ENCODE results near the gene FRAS1. TPM values are rescaled to one million over a fixed set of nuclear protein-coding genes. Genes with fewer than 3 reads are reported as not detected.

Gene FRAS1
- total RNA-seq, 1 experiment from 2014 or later = 13.1 TPM

- H3K4me1 ChIP-seq (replicated peaks; ENCODE audit: insufficient read depth) = no peaks in the 10 kb centered on the region
- ChIA-PET POLR2A (ENCODE audit: unreplicated experiment) (no interaction called here), CTCF (no interaction called here)
- no peaks in the 10 kb centered on the region for H3F3A ChIP-seq (ENCODE audit: insufficient read depth, low read depth)
- no peaks in the 10 kb centered on the region for H3K9me3 ChIP-seq (ENCODE audit: insufficient read depth, low read depth)
- DNase-seq = no peak
- H3K9me2 ChIP-seq (ENCODE audit: insufficient read depth) = no peaks in the 10 kb centered on the region
- no peaks in the 10 kb centered on the region for H4K20me1 ChIP-seq (ENCODE audit: insufficient read depth)
- H2AFZ ChIP-seq = no peak overlapping the region
- H3K79me2 ChIP-seq (ENCODE audit: low read depth) = no peaks in the 10 kb centered on the region
- H3K4me3 ChIP-seq = no peak overlapping the region
- no peak overlapping the region for H3K27ac ChIP-seq
- no TSS peak for BruUV-seq (replicated peaks)
- H3K4me2 ChIP-seq = no peak overlapping the region
- no peaks in the 10 kb centered on the region for H3K36me3 ChIP-seq (ENCODE audit: low read depth)
- H3K27me3 ChIP-seq (ENCODE audit: insufficient read depth, low read depth) = no peaks in the 10 kb centered on the region
- intact Hi-C loops (cut with micrococcal nuclease; ENCODE audit: unreplicated experiment) = no loop called here
- TF ChIP-seq EZH2 (IDR thresholded peaks at IDR 0.05; ENCODE audit: low read depth) (no peak), CTCF (conservative IDR thresholded peaks at IDR 0.05) (no peak)
These were observed 13.7 kb downstream of the FRAS1 start for GRCh38 chr4:78070731-78071282.

GRCh38 chr4:78074759-78075158 is 17.6 kb downstream of the FRAS1 start:
- CTCF ChIA-PET = no interaction called here
- Histone ChIP-seq H3K4me1 (replicated peaks; ENCODE audit: insufficient read depth) (no peaks in the 10 kb centered on the region), H3K9me3 (ENCODE audit: insufficient read depth, low read depth) (no peaks in the 10 kb centered on the region), H3K79me2 (ENCODE audit: low read depth) (no peaks in the 10 kb centered on the region), H3K9me2 (ENCODE audit: insufficient read depth) (no peaks in the 10 kb centered on the region), H3K36me3 (ENCODE audit: low read depth) (no peaks in the 10 kb centered on the region), H3K27ac (no peak overlapping the region), H3K4me2 (no peak overlapping the region), H3F3A (ENCODE audit: insufficient read depth, low read depth) (no peaks in the 10 kb centered on the region), H4K20me1 (ENCODE audit: insufficient read depth) (no peaks in the 10 kb centered on the region), H3K4me3 (no peak overlapping the region), H2AFZ (no peak overlapping the region), H3K27me3 (ENCODE audit: insufficient read depth, low read depth) (no peaks in the 10 kb centered on the region)
- BruUV-seq (replicated peaks) = no TSS peak
- TF ChIP-seq CTCF (conservative IDR thresholded peaks at IDR 0.05) = no peak
- intact Hi-C loops (cut with micrococcal nuclease; ENCODE audit: unreplicated experiment) = no loop called here
- POLR2A ChIA-PET (ENCODE audit: unreplicated experiment) = no interaction called here
- no peak for DNase-seq

- Histone ChIP-seq H2AFZ (no peak overlapping the region), H3K9me3 (ENCODE audit: insufficient read depth, low read depth) (no peaks in the 10 kb centered on the region), H4K20me1 (ENCODE audit: insufficient read depth) (no peaks in the 10 kb centered on the region), H3K27ac (no peak overlapping the region), H3K9me2 (ENCODE audit: insufficient read depth) (no peaks in the 10 kb centered on the region), H3K4me2 (no peak overlapping the region), H3K4me3 (no peak overlapping the region), H3F3A (ENCODE audit: insufficient read depth, low read depth) (no peaks in the 10 kb centered on the region), H3K36me3 (ENCODE audit: low read depth) (no peaks in the 10 kb centered on the region), H3K27me3 (ENCODE audit: insufficient read depth, low read depth) (no peaks in the 10 kb centered on the region), H3K4me1 (replicated peaks; ENCODE audit: insufficient read depth) (no peaks in the 10 kb centered on the region), H3K79me2 (ENCODE audit: low read depth) (no peaks in the 10 kb centered on the region)
- no peak for TF ChIP-seq CTCF (conservative IDR thresholded peaks at IDR 0.05)
- TF ChIP-seq EZH2 (IDR thresholded peaks at IDR 0.05; ENCODE audit: low read depth) = no peak
- DNase-seq = no peak
- POLR2A ChIA-PET (ENCODE audit: unreplicated experiment) = no interaction called here
- no TSS peak for BruUV-seq (replicated peaks)
- CTCF ChIA-PET = no interaction called here
- intact Hi-C loops (cut with micrococcal nuclease; ENCODE audit: unreplicated experiment) = no loop called here
These were observed 18.9 kb downstream of the FRAS1 start for GRCh38 chr4:78075986-78076385.
